Activated CD8-positive, alpha-beta T cell treated with anti-CD3 and anti-CD28 coated beads for 36 hours (primary cell): ENCODE data around the gene ADAMTS16. TPM values are rescaled to one million over a fixed set of nuclear protein-coding genes. Genes with fewer than 3 reads are reported as not detected.

Experiments used
- ATAC-seq: fragments of 200-7000 bp; cut with Tn5 transposase; one replicate; pipeline ENCODE4 v1.10.0; 2021; ENCODE audit warnings: mild to moderate bottlenecking, moderate library complexity
- CTCF ChIA-PET: fragments of 350-600 bp; sonication (Branson Sonifier 250); formaldehyde crosslinking; loops from one replicate; lab custom pipeline; 2021; ENCODE audit warnings: antibody characterized with exemption; lab: Charles Lee
- POLR2A ChIA-PET: fragments of 350-600 bp; sonication (Branson Sonifier 250); formaldehyde crosslinking; loops from one replicate; lab custom pipeline; 2021; ENCODE audit warnings: antibody characterized with exemption; lab: Charles Lee
- DNase-seq: peaks from one replicate; pipeline ENCODE4 v3.0.0-alpha.2; 2020
- H3K27ac Mint-ChIP-seq: one replicate; pipeline ENCODE4 v1.8.0; 2021; ENCODE audit warnings: mild to moderate bottlenecking, mixed read lengths
- H3K27me3 Mint-ChIP-seq: one replicate; pipeline ENCODE4 v1.8.0; 2021; ENCODE audit warnings: mixed read lengths
- H3K36me3 Mint-ChIP-seq: one replicate; pipeline ENCODE4 v1.8.0; 2021; ENCODE audit warnings: low read depth, mixed read lengths
- H3K4me1 Mint-ChIP-seq: one replicate; pipeline ENCODE4 v1.8.0; 2021; ENCODE audit warnings: low read depth, mixed read lengths
- H3K4me3 Mint-ChIP-seq: one replicate; pipeline ENCODE4 v1.8.0; 2021; ENCODE audit warnings: mild to moderate bottlenecking, moderate library complexity, mixed read lengths
- H3K9me3 Mint-ChIP-seq: one replicate; pipeline ENCODE4 v1.8.0; 2021; ENCODE audit warnings: mixed read lengths
- intact Hi-C: fragments of 100-400 bp; cut with micrococcal nuclease; formaldehyde crosslinking; loops from one replicate; pipeline ENCODE4 v1.10.0; 2022
- total RNA-seq, 2 experiments: library from RNA; stranded (reverse); gene quantifications; one replicate each; pipeline ENCODE4 v1.2.3, GENCODE V29; 2021
- TF ChIP-seq, protein P1 (sequence below): fragments of 200-600 bp; IDR thresholded peaks from one replicate; pipeline ENCODE4 v1.8.0; 2022; ENCODE audit warnings: antibody characterized with exemption, mild to moderate bottlenecking

ADAMTS16 gene
- total RNA-seq, 2 experiments from 2014 or later = not detected

DNA sequence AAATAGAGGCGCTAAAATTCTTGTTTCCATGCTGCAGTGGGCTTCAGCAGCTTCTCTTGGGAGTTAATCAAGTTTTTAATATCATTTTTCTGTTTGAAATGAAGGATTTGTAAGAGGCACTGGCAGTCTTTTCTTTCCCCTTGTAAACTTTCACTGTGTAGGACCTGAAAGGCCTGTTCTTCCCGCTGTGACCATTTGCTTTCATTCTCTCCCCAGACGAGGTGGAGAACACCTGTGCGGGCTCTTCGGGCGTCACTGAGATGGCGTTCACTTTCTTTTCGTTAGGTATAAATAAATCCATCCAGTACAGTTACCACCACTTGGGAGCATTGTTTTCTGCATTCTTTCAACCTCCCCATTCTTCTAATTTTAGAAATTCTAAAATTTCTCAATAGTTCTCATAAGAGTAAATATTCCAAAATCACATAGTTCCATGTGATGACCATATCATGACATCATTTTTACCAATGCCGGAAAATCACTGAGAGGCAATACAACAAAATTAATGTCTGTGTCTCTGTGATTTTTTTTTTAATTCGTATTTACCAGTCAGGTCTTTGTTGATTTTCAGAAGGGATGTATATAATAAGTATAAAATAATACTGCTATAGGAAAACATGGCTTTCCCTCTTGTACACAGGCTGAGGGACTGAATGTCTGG, 150.7 kb downstream of the ADAMTS16 start:
- Mint-ChIP-seq H3K27ac (no peak overlapping the region), H3K9me3 (peaks cover 5% of the 10 kb centered on the region), H3K4me3 (no peak overlapping the region), H3K36me3 (no peaks in the 10 kb centered on the region), H3K27me3 (peaks cover 2% of the 10 kb centered on the region), H3K4me1 (no peaks in the 10 kb centered on the region)
- CTCF ChIA-PET = no interaction called here
- ATAC-seq (no peak), DNase-seq (no peak)
- TF ChIP-seq, protein P1, sequence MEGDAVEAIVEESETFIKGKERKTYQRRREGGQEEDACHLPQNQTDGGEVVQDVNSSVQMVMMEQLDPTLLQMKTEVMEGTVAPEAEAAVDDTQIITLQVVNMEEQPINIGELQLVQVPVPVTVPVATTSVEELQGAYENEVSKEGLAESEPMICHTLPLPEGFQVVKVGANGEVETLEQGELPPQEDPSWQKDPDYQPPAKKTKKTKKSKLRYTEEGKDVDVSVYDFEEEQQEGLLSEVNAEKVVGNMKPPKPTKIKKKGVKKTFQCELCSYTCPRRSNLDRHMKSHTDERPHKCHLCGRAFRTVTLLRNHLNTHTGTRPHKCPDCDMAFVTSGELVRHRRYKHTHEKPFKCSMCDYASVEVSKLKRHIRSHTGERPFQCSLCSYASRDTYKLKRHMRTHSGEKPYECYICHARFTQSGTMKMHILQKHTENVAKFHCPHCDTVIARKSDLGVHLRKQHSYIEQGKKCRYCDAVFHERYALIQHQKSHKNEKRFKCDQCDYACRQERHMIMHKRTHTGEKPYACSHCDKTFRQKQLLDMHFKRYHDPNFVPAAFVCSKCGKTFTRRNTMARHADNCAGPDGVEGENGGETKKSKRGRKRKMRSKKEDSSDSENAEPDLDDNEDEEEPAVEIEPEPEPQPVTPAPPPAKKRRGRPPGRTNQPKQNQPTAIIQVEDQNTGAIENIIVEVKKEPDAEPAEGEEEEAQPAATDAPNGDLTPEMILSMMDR = no peak
- POLR2A ChIA-PET = no interaction called here
- intact Hi-C loops = no loop called here

DNA sequence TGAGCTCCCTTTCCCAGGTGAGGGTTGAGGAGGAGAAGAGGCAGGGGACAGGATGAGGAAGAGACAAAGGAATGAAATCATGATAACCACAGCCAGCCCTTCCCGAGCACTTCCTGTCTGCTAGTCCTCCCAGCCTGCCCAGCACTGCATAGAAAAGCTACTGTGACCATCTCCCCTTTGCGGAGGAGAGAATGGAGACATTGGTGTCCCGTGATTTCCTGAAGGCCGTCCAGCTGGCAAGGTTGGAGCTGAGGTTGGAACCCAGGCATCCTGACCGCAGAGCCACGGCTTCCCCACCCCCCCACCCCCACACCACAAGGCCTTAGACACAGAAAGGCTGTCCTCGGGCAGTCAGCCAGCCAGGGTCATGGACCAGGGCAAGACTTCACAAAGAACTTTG, 151.2 kb downstream of the ADAMTS16 start:
- Mint-ChIP-seq H3K4me1 (no peaks in the 10 kb centered on the region), H3K9me3 (peaks cover 3% of the 10 kb centered on the region), H3K27ac (no peak overlapping the region), H3K36me3 (no peaks in the 10 kb centered on the region), H3K4me3 (no peak overlapping the region), H3K27me3 (peaks cover 2% of the 10 kb centered on the region)
- ChIA-PET CTCF (no interaction called here), POLR2A (no interaction called here)
- TF ChIP-seq, protein P1 = no peak
- ATAC-seq (no peak), DNase-seq (no peak)
- intact Hi-C loops = no loop called here

DNA sequence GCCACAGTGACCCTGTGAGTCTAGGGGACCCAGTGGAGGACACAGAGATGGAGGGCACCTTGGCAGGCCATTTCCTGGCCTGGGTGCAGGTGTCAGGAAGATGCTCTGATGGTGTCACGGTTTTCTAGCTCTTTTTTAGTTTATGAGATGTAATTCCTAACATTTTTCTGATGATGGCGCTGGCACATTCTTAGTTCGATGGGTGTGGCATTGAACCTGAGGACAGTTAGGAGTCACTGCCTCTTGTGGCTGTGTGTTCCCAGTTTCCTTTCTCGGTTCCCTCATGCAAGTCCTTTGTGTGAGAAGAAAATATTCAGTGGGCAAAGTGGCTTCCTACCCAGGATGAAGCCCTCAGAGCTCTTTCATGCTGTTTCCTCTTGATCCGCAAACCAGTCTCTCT, 152.9 kb downstream of the ADAMTS16 start:
- H3K27ac Mint-ChIP-seq = no peak overlapping the region
- TF ChIP-seq, protein P1 = no peak
- ChIA-PET POLR2A (no interaction called here), CTCF (interaction anchor here (1.0 kb wide), 1 partner anchor 9 kb away, joined by 3 read pairs; no protein-coding TSS in a partner anchor)
- peaks cover 2% of the 10 kb centered on the region for H3K27me3 Mint-ChIP-seq
- no peak overlapping the region for H3K4me3 Mint-ChIP-seq
- DNase-seq (no peak), ATAC-seq (no peak)
- H3K4me1 Mint-ChIP-seq = no peaks in the 10 kb centered on the region
- intact Hi-C loops = no loop called here
- H3K36me3 Mint-ChIP-seq = no peaks in the 10 kb centered on the region
- peaks cover 3% of the 10 kb centered on the region for H3K9me3 Mint-ChIP-seq

DNA sequence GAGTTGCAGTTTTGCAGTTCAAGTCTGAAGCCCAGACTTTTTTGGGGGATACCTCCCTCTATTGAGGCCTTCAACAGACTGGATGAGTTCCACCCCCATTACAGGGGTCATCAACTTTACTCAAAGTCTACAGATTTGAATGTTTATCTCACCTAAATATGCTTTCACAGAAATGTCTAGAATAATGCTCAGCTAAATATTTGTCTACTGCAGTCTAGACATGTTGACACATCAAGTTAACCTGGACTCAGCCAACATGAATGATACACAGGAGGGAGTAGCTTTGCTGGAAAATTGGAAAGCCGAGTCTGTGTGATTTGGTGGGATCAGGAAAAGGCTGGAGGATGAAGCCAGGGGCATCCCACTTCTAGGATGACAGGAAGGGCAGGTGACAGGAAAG, 154.3 kb downstream of the ADAMTS16 start:
- TF ChIP-seq, protein P1 = no peak
- H3K27me3 Mint-ChIP-seq = peaks cover 2% of the 10 kb centered on the region
- H3K9me3 Mint-ChIP-seq = peaks cover 3% of the 10 kb centered on the region
- no peak overlapping the region for H3K27ac Mint-ChIP-seq
- DNase-seq (no peak), ATAC-seq (no peak)
- ChIA-PET POLR2A (no interaction called here), CTCF (no interaction called here)
- no peaks in the 10 kb centered on the region for H3K36me3 Mint-ChIP-seq
- no peak overlapping the region for H3K4me3 Mint-ChIP-seq
- no peaks in the 10 kb centered on the region for H3K4me1 Mint-ChIP-seq
- intact Hi-C loops = no loop called here

DNA sequence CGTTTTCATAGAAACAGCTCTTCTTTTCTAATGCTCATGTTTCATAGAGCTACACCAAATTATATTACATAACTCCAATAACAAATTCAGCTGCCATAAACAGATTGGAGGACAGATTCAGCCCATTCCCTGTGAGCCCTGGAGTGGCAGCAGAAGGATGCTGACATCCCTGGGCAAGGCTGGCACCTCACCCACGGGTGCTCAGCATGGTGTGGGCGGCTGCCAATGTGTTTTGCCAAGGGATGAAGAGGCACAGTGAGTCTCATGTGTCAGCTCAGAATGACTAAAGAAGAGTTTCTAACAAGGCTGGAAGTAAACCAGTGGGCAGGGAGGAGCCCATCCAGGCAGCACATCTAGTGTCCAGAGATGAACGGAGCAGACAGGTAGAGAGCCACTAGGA, 155.2 kb downstream of the ADAMTS16 start:
- Mint-ChIP-seq H3K27me3 (peaks cover 2% of the 10 kb centered on the region), H3K36me3 (no peaks in the 10 kb centered on the region), H3K4me3 (no peak overlapping the region), H3K9me3 (peaks cover 3% of the 10 kb centered on the region), H3K27ac (no peak overlapping the region), H3K4me1 (no peaks in the 10 kb centered on the region)
- no peak for ATAC-seq
- TF ChIP-seq, protein P1 = no peak
- CTCF ChIA-PET = no interaction called here
- POLR2A ChIA-PET = no interaction called here
- intact Hi-C loops = no loop called here
- DNase-seq = no peak
